D341Med (cell line): ENCODE data around the gene EXOC2.
"Not testable (repeated sequence)": the region's sequence is repeated elsewhere in the genome, so short reads cannot be mapped to it uniquely, and the experiment has no call there.

ENCODE experiments used
- DNase-seq: peaks from one replicate; pipeline ENCODE4 v3.0.0; 2012; ENCODE audit warnings: low spot score

Gene EXOC2

DNA sequence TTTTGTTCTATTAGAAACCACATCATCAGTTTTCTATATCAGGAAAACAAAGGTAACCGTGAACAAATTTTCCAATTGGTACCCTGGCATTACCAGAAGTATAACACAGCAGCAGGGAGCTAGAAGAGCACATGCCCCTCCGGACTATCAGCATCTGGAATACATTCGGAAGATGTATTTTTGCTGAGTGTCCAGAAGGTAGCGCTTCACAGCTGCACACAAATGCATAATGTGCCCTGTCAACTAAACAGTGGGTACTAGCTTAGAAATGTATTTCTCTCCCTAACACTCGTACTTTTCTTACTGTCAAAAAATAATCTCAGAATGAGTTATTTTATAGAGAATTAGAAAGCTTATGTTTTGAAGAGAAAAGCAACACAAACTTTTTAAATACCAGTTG is 113.6 kb downstream of the EXOC2 start:
- DNase-seq: peak; percentile 58

DNA sequence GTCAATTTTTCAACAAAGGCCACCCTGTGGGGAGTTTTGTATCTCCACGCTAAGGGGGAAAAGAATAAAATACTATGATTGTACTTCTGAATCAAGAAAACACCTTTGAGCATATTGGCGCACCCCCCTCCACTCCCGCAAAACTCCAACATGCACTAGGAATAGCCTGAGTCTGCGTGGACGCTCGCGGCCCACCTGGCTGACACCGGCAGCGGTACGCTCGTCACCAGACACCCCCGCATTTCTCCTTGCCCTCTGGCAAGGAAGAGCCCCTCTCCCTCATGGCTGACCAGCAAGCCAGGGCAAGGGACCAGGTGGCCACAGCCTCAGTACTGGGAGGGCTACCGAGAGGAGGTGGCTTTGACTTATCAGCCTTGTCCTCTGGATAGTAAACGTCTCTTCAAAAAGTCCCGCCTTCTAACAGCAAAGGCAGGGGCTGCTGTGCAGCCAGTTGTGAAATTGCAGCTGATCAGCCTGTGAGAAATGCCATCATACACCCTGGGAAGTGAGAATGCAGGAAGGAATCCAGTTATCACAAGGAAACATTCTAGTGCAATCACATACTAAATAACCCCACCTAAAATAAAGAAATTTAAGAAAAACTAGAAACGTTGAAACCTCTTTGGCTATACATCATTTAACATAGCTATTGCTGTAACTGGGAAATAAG is 120.2 kb downstream of the EXOC2 start:
- no peak for DNase-seq

DNA sequence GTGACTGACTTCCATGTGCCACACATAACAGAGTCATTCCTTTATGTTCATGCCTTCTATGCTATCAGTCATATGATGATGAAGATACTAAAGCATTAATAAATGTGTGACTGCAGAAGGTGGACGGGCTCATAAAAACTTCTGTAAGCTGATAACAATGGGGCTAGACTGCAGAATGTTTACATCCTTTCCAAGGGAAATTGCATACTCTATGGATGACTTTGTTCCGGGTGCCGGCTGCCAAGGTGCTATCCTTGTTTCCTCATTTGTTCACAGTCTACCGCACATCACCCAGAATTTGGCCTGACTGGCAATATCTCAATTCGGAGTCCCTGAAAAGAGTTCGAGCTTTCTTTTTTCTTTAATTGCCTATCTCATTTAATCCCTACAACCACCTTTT is 121.0 kb downstream of the EXOC2 start:
- DNase-seq: no peak

GRCh38 chr6:570825-571224 is 122.1 kb downstream of the EXOC2 start:
- DNase-seq: no peak

- DNase-seq: no peak
These were observed 123.9 kb downstream of the EXOC2 start for GRCh38 chr6:568954-569523.

DNA sequence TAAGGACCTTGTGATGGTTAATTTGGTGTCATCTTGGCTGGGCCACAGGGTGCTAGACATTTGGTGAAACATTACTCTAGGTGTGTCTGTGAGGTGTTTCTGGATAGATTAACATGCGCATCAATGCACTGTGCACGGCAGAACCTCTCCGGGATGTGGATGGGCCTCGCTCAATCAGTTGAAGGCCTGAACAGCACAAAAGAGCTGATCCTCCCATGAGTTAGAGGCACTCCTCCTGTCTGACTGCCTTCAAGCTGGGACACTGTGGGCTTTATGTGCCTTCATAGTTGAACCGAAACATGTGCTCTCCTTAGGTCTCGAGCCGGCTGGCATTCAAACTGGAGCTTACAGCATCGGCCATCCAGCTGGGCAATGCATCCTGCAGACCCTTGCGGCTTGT is 124.9 kb downstream of the EXOC2 start:
- no peak for DNase-seq

DNA sequence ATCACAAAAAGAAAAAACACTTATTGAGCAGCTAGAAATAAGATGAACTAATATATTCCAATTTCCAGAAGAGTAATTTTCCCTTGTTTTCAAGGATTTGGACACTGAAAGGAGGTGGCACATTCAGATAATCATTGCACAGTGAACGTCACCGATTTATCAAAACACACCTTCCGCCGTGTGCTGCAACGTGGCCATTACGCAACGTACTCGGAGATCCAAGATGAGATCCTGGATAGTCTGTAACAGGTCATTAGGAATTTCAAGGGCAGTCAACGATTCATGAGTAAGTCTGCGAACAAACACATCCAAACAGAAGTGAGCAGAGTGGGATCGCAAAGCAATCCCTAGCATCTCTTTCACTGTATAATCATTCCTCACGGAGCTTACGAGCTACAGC is 129.1 kb downstream of the EXOC2 start:
- no peak for DNase-seq

DNA sequence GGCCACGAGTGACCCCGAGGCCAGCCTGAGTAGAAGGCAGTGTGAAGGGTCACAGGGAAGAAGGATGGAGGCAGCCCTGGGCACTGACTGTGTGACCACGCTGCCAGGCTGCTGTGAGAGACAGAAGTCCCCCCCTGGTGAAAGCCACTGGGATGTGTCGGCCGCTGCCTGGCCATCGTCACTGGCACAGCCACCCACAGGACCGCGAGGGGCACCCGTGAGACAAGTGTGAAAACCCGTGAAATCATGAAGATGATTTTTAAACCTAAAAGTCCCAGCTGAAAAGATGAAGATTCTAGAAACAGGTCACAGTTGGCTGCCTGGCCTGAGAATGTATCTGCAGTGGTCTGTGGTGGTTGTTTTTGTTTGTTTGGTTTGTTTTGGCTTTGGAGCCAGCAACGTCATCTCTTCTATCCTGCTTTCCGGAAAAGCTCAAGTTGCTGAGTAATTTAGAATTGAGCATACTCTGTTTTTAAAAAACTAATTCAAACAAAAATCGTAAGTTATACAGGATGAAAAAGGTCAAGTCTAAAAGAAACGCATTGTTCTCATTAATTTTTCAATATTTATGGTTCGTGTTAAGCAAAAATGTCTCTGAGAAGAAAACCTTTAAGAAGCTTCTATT is 130.8 kb downstream of the EXOC2 start:
- no peak for DNase-seq

- not testable (repeated sequence) for DNase-seq
These were observed 131.6 kb downstream of the EXOC2 start for GRCh38 chr6:561335-561734.

DNA sequence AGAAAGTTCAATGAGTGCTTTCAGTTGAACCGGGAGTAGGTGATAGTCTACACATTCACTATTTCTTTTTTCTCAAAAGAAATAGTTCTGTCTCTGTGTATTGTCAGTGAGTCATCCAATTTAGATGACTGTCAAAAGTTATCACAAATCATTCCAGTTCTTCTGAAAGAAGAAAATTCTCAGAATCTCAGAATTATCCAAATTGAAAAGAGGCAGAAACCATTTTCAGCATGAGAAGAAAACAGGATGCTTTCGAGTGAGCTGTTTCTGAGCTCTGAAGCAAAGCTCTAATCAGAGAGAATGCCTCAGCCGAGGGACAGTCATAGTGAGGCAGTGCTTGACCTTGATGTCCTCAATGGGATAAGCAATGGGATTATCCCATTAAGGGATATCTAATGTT is 134.0 kb downstream of the EXOC2 start:
- no peak for DNase-seq

DNA sequence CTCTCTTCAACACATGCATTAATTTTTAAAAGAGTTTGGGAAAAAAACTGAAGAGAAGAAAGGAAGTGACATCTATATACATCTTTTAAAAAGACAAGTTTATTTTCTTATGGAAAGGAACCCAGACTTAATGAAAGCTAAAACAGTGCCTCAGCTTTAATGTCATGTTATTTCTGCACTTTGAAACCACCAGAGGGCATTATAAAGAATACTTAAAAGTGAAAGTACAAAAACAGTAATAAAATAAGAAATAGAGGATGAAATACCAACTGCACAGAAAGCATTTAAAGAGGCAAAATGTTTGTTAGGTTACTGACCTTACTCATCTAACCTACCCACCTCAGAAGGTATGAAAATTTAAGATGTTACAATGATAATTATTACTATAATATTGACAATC is 134.8 kb downstream of the EXOC2 start:
- DNase-seq: no peak

GRCh38 chr6:551829-552350 is 141.0 kb downstream of the EXOC2 start:
- no peak for DNase-seq

DNA sequence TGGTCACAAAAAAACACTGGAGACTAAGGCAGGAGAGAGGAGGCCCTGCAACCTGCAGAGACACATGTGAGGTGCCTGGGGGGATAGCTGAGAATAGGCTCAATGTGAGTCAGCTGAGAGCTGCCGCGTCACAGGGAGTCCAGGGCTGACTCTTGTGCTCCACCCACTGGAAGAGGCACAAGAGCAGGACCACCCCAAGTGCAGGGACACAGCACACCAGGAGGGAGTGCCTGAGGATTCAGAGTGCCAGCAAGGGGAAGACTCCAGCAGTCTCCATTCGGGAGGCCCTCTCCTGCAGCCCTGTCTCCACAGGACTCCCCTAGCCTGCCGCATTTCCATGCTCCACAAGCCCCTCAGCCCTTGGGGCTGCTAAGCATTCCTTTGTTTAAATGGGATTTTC is 141.5 kb downstream of the EXOC2 start:
- DNase-seq: peak; percentile 55

DNA sequence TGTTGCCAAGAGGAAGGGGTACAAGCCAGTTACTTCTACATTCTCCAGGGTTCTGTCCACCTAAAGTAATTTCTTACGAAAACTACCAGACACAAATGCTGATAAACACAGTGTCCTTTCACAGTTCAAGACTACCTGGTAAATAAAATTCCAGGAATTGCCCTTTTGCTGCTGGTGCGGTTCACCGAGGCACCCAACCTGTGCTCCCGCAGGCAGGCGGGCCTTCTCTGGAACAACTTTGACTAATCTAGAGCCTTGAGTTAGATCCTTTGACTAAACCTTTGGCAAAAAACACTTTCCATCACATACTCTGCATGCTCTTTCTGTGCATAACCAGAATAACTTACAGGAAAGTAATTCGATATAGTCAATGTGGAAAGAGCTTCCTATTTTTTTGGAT is 143.0 kb downstream of the EXOC2 start:
- DNase-seq: no peak

DNA sequence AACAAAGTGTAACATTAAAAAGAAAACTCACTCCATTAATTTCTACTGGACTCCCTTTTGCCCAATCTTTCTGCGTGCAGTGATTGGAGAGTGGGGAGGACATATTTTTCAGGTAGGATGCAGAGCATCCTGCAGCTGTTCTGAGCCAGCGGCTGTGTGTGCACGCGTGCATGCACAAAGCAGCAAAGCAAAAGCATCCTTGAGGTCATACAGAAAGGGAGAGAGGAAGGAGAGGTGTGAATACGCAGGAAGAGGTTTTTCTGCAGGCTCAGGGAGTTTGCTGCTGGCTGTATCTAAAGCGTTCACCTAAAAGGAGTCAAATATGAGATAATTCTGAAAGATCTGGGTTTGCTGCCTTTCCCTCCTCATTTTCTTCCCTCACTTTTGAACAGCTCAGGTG is 144.4 kb downstream of the EXOC2 start:
- no peak for DNase-seq

- DNase-seq: no peak
These were observed 144.8 kb downstream of the EXOC2 start for GRCh38 chr6:548091-548490.

DNA sequence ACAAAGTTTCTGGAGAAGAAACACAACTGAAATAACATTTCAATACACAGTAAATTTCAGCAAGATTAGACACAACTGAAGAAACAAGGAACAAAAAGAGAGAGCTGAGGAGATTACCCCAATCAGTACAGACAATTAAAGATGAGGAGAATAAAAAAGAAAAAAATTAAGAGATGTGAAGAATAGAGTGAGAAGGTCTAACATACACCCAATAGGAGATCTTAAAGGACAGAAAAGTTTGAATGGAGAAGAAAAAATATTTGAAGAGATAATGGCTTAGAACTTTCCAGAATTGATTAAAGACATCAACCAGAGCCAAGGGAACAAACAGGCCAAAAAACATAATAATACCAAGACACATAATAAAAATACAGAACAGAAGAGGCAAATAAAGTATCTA is 152.4 kb downstream of the EXOC2 start:
- DNase-seq: no peak

DNA sequence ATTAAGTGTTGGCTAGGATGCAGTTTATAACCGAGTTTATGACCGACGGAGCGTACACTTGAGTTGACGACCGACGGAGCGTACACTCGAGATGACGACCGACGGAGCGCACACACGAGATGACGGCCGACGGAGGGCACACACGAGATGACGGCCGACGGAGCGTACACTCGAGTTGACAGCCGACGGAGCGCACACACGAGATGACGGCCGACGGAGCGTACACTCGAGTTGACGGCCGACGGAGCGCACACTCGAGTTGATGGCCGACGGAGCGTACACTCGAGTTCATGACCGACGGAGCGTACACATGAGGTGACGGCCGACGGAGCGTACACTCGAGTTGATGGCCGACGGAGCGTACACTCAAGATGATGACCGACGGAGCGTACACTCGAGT is 155.8 kb downstream of the EXOC2 start:
- no peak for DNase-seq

DNA sequence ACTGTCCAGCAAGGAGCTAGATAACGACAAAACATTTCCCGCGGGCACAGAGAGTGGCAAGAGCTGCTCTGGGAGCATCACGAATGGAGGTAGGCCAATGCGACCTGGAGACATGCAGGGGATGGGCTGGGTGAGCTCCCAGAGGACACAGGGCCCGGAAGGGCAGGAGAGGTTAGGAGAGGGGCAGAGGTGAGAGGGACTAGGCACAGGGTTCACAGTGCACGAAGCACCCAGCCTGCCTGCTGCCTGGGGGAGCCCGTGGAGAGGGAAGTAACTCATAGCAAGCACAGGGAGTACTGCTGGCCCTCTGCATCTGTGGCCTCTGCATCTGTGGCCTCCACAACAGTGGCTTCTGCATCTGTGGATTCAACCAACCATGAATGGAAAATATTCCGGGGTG is 162.5 kb downstream of the EXOC2 start:
- no peak for DNase-seq

DNA sequence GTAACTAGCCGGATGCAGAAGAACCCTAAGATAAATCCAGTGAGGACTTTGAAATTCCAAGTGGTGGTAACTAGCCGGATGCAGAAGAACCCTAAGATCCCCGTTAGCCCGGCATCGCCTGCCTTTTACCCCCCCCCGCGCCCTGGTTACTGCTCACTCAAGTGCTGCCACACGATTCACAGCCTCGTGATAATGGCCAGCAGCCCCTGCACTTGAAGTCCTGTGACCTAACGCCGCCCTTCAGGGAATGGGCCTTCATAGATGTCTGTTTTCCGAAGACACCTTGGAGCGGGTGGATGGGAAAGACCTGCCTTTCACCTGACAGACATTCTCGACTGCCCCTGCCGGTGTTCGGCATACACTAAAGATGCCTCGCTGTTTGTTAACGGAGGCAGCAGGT is 163.9 kb downstream of the EXOC2 start:
- DNase-seq: no peak

- no peak for DNase-seq
These were observed 164.8 kb downstream of the EXOC2 start for GRCh38 chr6:527989-528673.

- no peak for DNase-seq
These were observed 168.1 kb downstream of the EXOC2 start for GRCh38 chr6:524803-525202.

- no peak for DNase-seq
These were observed 172.1 kb downstream of the EXOC2 start for GRCh38 chr6:520820-521219.
